ENCODE measurements around the gene F10. TPM values are rescaled to one million over a fixed set of nuclear protein-coding genes. Genes with fewer than 3 reads are reported as not detected.

The F10 gene
- total and polyA plus RNA-seq, 2 donors (not counting 1 experiment from before 2014, with no cell fraction given), result not detected

- H3K27me3 Mint-ChIP-seq, result no peaks in the 10 kb centered on the region
- Histone ChIP-seq H3K4me1 (ENCODE audit: control insufficient read depth in 2 of 2, insufficient read depth in 2 of 2, low read length in 2 of 2) (no peaks in the 10 kb centered on the region), H3K36me3 (replicated peaks in 1 of 2; ENCODE audit: control extremely low read depth in 1 of 2, control insufficient read depth in 1 of 2, extremely low read depth in 1 of 2, insufficient read depth in 2 of 2, low read length in 1 of 2) (no peaks in the 10 kb centered on the region), H2AFZ (ENCODE audit: insufficient read depth, low read depth, low read length, poor library complexity, severe bottlenecking) (no peak overlapping the region), H4K20me1 (ENCODE audit: control insufficient read depth, insufficient read depth, low read length, poor library complexity, severe bottlenecking) (no peaks in the 10 kb centered on the region), H3K9ac (ENCODE audit: low read length) (no peak overlapping the region), H3K27me3 (replicated peaks in 1 of 4; ENCODE audit: control extremely low read depth in 1 of 4, control insufficient read depth in 3 of 4, insufficient read depth in 4 of 4, low read length in 3 of 4) (no peaks in the 10 kb centered on the region), H3K9me3 (ENCODE audit: control extremely low read depth in 1 of 3, control insufficient read depth in 2 of 3, insufficient read depth in 1 of 3, low read length in 2 of 3) (peaks cover 0 to 22% (median 0%) of the 10 kb centered on the region in 3 donors), H3K79me2 (ENCODE audit: control insufficient read depth, insufficient read depth, low read length) (no peaks in the 10 kb centered on the region), H3K27ac (ENCODE audit: low read length in 2 of 2) (no peak overlapping the region), H3K4me3 (ENCODE audit: control extremely low read depth in 1 of 5, extremely low read depth in 1 of 5, insufficient read depth in 1 of 5, low read depth in 2 of 5, low read length in 4 of 5) (no peak overlapping the region), H3K4me2 (replicated peaks; ENCODE audit: low read depth, low read length, poor library complexity, severe bottlenecking) (no peak overlapping the region)
- WGBS (ENCODE audit: insufficient coverage), result 93% methylated on average over 17 of the region's 18 CpGs
- no peak overlapping the region for H3K27ac Mint-ChIP-seq
- CTCF ChIA-PET, result no interaction called here
- POLR2A ChIA-PET, result no interaction called here
- DNase-seq (no peak), ATAC-seq (ENCODE audit: low read depth) (no peak)
- H3K4me1 Mint-ChIP-seq, result no peaks in the 10 kb centered on the region
- TF ChIP-seq CTCF (IDR thresholded peaks at IDR 0.05), result no peak
- TF ChIP-seq EZH2 (IDR thresholded peaks at IDR 0.05; ENCODE audit: borderline replicate concordance, insufficient read depth, low read depth, low read length, poor library complexity, severe bottlenecking), result no peak
- intact Hi-C loops (cut with micrococcal nuclease), result no loop called here
- H3K9me3 Mint-ChIP-seq (ENCODE audit: insufficient read depth), result no peaks in the 10 kb centered on the region
- no peak overlapping the region for H3K4me3 Mint-ChIP-seq
These were observed 42.2 kb upstream of the F10 start for GRCh38 chr13:113080361-113080831.

- no peaks in the 10 kb centered on the region for H3K4me1 ChIP-seq (ENCODE audit: control insufficient read depth in 2 of 2, insufficient read depth in 2 of 2, low read length in 2 of 2)
- H2AFZ ChIP-seq (ENCODE audit: insufficient read depth, low read depth, low read length, poor library complexity, severe bottlenecking), result no peak overlapping the region
- no peak overlapping the region for H3K4me3 ChIP-seq (ENCODE audit: control extremely low read depth in 1 of 5, extremely low read depth in 1 of 5, insufficient read depth in 1 of 5, low read depth in 2 of 5, low read length in 4 of 5)
- Mint-ChIP-seq H3K9me3 (ENCODE audit: insufficient read depth) (no peaks in the 10 kb centered on the region), H3K27ac (no peak overlapping the region), H3K4me3 (no peak overlapping the region), H3K4me1 (no peaks in the 10 kb centered on the region), H3K27me3 (no peaks in the 10 kb centered on the region)
- no peaks in the 10 kb centered on the region for H3K79me2 ChIP-seq (ENCODE audit: control insufficient read depth, insufficient read depth, low read length)
- H3K9ac ChIP-seq (ENCODE audit: low read length), result no peak overlapping the region
- no peak for DNase-seq
- H3K9me3 ChIP-seq (ENCODE audit: control extremely low read depth in 1 of 3, control insufficient read depth in 2 of 3, insufficient read depth in 1 of 3, low read length in 2 of 3), result peaks cover 0 to 24% (median 0%) of the 10 kb centered on the region in 3 donors
- H3K27me3 ChIP-seq (replicated peaks in 1 of 4; ENCODE audit: control extremely low read depth in 1 of 4, control insufficient read depth in 3 of 4, insufficient read depth in 4 of 4, low read length in 3 of 4), result no peaks in the 10 kb centered on the region
- no peak overlapping the region for H3K27ac ChIP-seq (ENCODE audit: low read length in 2 of 2)
- ChIA-PET POLR2A (no interaction called here), CTCF (no interaction called here)
- H3K36me3 ChIP-seq (replicated peaks in 1 of 2; ENCODE audit: control extremely low read depth in 1 of 2, control insufficient read depth in 1 of 2, extremely low read depth in 1 of 2, insufficient read depth in 2 of 2, low read length in 1 of 2), result no peaks in the 10 kb centered on the region
- H4K20me1 ChIP-seq (ENCODE audit: control insufficient read depth, insufficient read depth, low read length, poor library complexity, severe bottlenecking), result no peaks in the 10 kb centered on the region
- TF ChIP-seq CTCF (IDR thresholded peaks at IDR 0.05), result no peak
- TF ChIP-seq EZH2 (IDR thresholded peaks at IDR 0.05; ENCODE audit: borderline replicate concordance, insufficient read depth, low read depth, low read length, poor library complexity, severe bottlenecking), result no peak
- WGBS (ENCODE audit: insufficient coverage), result 93% methylated on average over 23 of the region's 25 CpGs
- no peak for ATAC-seq (ENCODE audit: low read depth)
- H3K4me2 ChIP-seq (replicated peaks; ENCODE audit: low read depth, low read length, poor library complexity, severe bottlenecking), result no peak overlapping the region
- intact Hi-C loops (cut with micrococcal nuclease), result no loop called here
These were observed 41.6 kb upstream of the F10 start for GRCh38 chr13:113080901-113081521.
